NCI-H1417 (cell line): Measurements from ENCODE around the gene ISCA1.

ENCODE experiments used
- DNase-seq, 3 experiments: peaks; one replicate each; lab custom pipeline; 2025; lab: John Stamatoyannopoulos, UW

The ISCA1 gene

DNA sequence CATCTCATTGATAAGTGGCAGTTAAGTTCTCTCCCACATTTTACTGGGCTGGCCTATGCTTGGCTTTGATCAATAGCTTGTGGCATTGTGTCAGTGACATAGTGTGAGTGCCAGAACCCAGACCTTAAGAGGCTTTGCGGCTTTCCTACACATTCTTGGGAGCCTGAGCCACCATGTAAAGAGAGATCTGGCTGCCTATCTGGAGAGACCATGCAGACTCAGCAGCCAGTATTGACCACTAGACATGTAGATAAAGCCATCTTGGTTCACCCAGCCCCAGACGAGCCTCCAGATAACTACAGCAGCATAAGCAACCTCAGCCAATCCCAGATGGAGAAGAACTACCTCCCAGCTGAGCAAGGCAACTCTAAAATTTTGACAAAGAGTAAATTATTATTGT lies 51.5 kb downstream of the ISCA1 start:
- no peak for DNase-seq

DNA sequence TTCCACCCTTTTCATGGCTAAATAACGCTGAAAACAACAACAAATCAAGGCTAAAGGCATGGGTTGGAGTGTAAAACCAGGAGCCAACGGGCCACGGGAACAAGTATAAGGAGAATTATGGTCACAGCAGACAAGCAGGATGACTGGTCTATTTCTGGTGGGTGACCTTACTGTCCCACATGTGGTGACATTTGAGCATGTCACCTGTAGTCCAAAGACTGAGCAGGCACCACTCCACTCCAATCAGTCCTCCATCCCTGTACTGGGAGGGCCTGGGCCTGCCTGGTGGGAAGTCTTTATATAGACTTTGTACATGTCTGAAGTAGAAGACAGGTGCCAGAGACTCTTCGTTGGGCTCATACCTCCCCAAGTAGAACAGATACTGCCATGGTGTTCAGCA lies 59.7 kb downstream of the ISCA1 start:
- DNase-seq: no peak

DNA sequence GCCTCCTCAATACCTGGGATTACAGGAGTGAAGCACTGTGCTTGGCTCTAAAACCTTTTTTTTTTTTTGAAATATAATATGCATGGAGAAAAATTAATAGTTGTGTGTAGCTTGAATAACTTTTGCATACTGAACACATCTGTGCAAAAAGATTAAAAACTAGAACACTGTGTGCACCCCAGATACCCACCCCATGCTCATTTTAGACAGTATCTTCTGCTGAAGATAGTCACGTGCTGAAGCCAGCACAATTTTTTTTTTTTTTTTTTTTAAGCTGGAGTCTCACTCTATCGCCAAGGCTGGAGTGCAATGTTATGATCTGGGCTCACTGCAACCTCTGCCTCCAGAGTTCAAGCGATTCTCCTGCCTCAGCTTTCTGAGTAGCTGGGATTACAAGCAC lies 62.7 kb downstream of the ISCA1 start:
- no peak for DNase-seq

DNA sequence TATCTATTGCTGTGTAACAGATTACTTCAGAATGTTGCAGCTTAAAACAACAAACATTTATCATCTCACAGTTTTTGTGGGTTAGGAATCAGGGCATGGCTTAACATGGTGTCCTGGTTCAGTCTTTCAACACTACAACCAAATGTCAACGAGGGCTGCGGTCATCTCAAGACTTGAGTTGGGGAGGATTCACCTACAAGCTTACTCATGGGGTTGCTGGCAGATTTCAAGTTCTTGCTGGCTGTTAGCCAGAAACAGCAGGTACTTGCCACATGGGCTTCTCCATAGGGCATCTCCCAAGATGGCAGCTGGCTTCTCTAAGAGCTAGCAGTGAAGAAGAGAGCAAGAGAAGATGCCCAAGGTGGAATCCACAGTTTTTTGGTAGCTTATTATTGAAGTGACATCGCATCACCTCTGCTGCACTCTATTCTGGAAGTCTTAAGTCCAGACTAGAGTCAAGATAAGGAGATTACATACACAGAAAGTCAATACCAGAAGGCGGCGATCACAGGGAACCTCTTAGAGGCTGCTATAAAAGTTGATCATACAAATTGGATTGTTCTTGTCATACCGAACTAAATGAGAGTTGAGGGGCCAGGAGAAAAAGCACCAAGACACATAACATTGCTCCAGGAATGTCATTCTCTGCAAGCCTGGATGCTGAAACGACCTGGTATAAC lies 65.1 kb downstream of the ISCA1 start:
- DNase-seq: no peak
